GM19193 (cell line): ENCODE measurements around the gene ANXA8.
"Not testable (repeated sequence)": the region's sequence is repeated elsewhere in the genome, so short reads cannot be mapped to it uniquely, and the experiment has no call there.

Source experiments
- POLR2A ChIP-seq: IDR thresholded peaks from 4 replicates; pipeline ENCODE4 v1.6.1; 2011; ENCODE audit not compliant: insufficient read depth, insufficient read length; ENCODE audit errors: extremely low read depth

ANXA8 gene, protein sequence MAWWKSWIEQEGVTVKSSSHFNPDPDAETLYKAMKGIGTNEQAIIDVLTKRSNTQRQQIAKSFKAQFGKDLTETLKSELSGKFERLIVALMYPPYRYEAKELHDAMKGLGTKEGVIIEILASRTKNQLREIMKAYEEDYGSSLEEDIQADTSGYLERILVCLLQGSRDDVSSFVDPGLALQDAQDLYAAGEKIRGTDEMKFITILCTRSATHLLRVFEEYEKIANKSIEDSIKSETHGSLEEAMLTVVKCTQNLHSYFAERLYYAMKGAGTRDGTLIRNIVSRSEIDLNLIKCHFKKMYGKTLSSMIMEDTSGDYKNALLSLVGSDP

DNA sequence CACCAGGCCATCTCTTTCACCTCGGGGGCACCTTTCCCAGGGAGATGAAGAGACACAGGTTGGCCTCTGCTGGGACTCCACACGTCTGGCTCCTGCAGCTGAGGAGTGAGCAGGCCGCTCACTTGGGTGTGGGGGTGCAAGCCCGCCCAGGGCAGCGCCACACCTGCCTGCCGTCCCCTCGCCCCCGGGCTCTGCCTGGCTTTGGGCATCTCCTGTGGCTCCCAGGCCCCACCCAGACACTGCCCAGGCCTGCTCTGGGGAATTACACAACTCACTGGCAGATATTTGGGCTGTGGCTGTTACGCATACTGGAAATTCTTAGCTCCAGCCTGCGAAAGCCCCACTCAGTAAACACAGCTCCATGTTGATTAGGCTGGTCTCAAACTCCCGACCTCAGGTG, at the start of gene ANXA8:
ANXA8 (minus strand) TSS at position 193 of the 400 bp plus-strand sequence; CDS start at position 11, 182 bp downstream.
- TF ChIP-seq POLR2A: not testable (repeated sequence)

DNA sequence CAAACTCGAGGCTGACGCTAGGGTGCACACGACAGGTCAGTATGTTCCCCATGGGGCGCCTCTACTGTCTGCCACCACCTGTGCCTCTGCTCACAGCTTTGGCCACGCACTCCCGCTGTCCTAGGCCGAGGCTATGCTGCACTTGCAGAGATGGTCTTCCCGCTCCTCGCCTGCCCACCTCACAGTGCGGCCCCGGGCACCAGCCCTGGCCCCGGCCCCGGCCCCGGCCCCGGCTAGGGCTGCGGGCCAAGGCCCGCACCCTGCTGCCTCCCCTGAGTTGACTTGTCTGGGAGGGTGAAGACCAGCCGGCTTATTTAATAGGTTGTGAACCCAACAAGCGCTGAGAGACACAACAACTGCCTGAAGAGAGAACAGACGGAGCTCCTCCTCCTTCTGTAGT, 39.6 kb upstream of the ANXA8 start, which contains the start of gene AGAP9:
AGAP9 (minus strand) TSS at position 164 of the 400 bp plus-strand sequence; CDS start at position 52, 112 bp downstream.
- TF ChIP-seq POLR2A: not testable (repeated sequence)

- not testable (repeated sequence) for TF ChIP-seq POLR2A
Measured at GRCh38 chr10:47491600-47491999, 7.7 kb upstream of the ANXA8 start, which contains the start of gene FAM25G. Gene FAM25G (minus strand): TSS chr10:47491700. CDS start chr10:47491674, 26 bp downstream.

DNA sequence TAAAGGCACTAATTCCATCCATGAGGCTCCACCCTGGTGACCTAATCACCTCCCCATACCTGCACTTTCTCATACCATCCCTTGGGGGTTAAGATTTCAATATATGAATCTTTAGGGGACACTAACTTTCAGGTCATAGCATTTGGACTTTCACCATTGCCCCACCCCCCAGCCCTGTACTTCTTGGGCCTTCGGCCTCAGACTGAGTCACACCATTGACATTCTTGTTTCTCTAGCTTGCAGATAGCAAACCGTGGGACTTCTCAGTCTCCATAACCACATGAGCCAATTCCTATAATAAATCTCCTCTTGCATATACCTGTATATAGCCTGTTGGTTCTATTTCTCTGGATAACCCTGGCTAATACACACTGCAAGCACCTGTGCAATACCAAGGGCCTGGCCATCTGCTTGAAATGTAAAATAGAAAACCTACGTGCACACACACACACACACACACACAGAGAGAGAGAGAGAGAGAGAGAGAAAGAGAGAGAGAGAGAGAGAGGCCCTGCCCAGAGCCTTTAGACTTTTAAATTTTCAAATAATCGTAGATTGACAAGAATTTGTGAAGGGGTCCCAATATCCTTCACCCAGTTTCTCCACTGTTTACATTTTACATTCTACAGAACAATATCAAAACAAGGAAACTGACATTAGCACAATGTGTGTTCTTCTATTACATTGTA, 25.3 kb downstream of the ANXA8 start:
- no peak for TF ChIP-seq POLR2A

- TF ChIP-seq POLR2A: no peak
Measured at GRCh38 chr10:47457826-47458225, 26.1 kb downstream of the ANXA8 start.

GRCh38 chr10:47457528-47457820, 26.4 kb downstream of the ANXA8 start:
- no peak for TF ChIP-seq POLR2A

DNA sequence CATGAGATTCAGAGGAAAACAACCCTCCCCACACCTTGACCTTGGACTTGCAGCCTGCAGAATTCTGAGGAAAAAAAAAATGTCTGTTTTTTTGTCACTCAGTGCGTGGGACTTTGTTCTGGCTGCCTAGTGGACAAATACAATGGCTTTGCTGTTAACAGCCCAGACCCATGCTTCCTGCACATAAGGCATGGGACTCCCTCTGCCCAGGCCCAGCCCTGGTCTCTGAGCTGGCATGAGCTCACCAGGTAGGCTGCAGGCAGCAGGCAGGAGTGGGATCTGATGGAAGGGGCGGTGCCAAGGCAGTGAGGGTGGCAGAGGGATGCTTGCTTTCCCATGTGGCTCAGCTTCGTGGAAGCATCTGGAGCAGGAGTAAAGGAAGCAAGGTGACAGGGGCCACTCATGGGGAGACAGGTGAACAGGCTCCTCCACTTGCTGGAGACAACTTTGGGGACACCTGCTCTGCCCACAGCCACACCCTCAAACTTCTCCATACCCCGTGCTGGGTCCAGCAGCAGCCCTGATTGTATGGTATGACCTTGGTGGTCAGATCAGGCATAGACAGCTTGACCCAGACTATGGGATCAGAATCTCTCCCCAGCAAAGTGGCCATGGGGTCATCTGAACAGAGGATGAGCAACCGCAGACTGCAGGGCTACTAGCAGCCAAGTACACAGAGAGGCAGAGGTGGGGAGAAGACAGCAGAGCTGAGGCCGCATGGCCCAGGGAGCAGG, 27.0 kb downstream of the ANXA8 start:
- no peak for TF ChIP-seq POLR2A

DNA sequence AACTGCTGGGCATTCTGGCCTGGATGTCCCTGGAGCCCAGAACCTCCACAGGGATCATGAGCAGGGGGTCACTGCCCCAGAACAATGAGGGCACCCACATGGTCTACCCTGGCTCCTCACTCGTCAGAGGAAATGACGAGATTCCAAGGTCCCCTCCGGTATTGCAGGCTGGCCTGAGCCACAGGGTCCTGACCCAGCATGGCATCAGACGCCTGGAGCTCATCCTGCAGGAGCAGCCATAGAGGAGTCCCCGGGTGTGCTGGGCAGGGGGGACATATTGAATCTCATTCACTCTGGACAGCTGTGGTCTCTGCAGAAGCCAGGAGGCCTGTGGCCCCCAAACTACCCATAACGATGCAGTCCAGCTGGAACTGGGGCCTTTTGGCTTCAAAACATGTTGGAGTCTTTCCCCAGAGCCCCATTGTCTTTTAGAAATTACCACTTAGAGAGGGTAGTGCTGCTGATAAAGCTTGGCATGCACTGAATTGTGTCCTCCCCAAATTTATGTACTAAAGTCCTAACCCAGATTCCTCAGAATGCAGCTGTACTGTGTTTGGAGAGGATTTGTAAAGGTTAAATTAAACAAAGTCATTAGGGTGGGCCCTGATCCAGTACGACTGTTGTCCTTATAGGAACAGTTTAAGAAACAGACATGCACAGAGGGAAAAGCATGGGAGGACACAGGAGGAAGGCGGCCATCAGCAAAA, 27.7 kb downstream of the ANXA8 start:
- no peak for TF ChIP-seq POLR2A

DNA sequence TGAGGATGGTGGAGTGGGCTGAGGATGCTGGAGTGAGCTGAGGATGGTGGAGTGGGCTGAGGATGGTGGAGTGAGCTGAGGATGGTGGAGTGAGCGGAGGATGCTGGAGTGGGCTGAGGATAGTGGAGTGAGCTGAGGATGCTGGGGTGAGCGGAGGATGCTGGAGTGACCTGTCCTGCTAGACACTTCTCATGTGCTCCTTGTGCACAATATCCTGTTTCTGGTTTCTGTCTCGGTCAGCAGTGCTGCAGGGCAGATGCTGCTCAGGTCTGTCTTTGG, 29.2 kb downstream of the ANXA8 start:
- TF ChIP-seq POLR2A: no peak

DNA sequence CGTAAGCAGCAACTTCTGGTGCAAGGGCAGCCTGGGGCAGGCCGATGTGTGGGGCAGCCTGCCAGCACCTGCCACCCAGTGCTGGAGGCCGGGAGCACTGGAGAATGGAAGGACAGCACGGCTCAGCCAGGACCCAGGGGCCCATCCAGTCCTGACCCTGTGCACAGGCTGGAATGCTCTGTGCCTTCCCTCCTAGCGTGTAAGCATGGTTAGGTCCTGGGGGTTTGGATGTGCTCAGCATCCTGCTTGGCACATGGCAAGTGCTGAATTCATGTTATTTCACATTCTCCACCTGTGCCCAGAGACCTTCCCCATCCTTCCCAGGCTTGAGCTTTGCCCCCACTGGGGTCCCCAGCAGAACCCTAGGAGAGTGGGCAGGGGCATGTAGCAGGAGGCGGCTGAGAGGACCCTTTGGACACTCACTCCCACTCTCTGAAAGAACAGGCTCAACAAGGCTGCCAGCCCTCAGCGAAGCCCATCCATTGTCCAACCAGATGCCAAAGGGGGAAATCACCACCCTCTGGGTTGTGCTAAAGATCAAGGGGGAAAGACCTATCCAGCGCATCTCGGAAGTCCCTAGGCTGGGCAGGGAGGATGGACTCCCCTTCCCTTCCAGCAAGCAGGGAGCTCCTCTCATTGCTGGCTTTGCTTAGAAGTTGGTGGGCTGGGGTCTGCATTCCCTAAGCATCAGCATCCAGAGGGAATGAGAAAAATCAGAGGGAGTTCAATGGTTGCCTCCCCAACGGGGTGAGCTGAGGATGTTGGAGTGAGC, 29.7 kb downstream of the ANXA8 start:
- TF ChIP-seq POLR2A: no peak

- no peak for TF ChIP-seq POLR2A
Measured at GRCh38 chr10:47453141-47454007, 30.5 kb downstream of the ANXA8 start.

DNA sequence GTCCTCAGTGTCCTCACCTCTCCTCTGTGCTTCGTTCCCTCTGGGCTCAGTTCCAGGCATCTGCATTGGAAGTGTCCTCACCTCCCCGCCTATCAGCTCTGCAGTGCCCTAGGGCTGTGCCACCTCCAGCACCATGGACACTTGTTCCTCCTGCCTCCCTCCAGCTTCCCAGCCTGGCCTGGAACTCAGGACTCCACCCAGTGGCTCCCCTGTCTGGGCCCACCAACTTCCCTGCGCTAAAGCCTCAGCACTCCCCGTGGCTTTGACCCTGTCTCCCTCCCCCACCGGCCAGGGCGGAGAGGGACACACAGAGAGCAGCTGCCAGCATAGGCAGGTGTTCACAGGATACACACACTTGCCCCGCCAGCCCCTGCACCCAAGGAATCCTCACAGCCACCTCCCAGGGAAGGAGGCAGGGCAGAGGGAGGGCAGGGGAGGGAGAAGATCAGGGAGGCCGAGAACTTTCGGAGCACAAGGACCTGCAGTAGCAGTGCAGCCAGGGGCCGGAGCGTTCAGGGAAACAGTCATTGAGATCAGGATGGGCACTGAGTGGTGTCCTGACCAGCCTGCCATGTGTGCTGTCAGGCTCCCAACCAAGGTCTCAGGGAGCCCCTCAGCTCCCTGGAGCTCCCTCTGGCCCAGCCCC, 31.3 kb downstream of the ANXA8 start:
- no peak for TF ChIP-seq POLR2A

DNA sequence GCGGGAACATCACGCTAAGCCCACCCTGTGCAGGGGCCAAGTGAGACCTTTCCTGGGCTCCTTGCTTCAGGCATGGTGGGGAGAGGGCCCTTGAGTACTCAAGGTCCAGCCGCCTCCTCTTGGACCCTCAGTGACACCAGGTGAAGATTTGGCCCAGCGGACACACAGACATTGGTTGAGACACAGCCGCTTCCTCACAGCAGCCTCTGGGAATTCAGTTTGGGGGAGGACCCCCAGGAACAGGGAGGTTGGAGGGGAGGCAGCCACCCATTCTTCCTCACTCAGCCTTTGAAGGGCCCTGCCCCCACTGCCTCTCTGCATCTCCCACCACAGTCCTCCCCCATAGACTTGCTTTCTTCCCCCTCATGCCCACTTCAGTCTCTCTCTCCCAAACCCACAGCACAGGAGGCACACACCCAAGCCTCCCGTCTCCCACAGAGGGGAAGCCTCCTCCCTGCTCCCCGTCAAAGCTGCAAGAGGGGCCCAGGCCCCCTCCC, 31.9 kb downstream of the ANXA8 start:
- TF ChIP-seq POLR2A: no peak
